Bronchus fibroblast of lung (primary cell): Measurements from ENCODE around the gene TENT4B. TPM values are rescaled to one million over a fixed set of nuclear protein-coding genes. Genes with fewer than 3 reads are reported as not detected.

Experiments
- total RNA-seq: library from RNA; depleted of rRNA; stranded (reverse); fragments of >200 nt; gene quantifications from 2 replicates; pipeline ENCODE4 v1.2.3, GENCODE V29; 2015

The TENT4B gene
- 3.3 and 5.0 TPM in 2 replicates for total RNA-seq

GRCh38 chr16:50152807-50153595 is at the start of gene TENT4B:
Gene TENT4B, plus strand, starts transcription at chr16:50153306. Its CDS starts 316 bp downstream, at chr16:50153622.

GRCh38 chr16:50266337-50267091 is 113.4 kb downstream of the TENT4B start, which contains the start of gene ADCY7:
Gene ADCY7, plus strand, starts transcription at chr16:50266551. Its CDS starts 21,629 bp downstream, at chr16:50288180.

Other genes starting within 250 kb of the TENT4B start
- gene CNEP1R1, start 128.1 kb upstream of the TENT4B start, total RNA-seq = 16.9 and 18.7 TPM in 2 replicates
- 13.2 and 17.1 TPM in 2 replicates for gene HEATR3, start 87.3 kb upstream of the TENT4B start, total RNA-seq
- 18.3 and 23.5 TPM in 2 replicates for gene ADCY7, start 113.2 kb downstream of the TENT4B start, total RNA-seq
- 24.5 and 25.4 TPM in 2 replicates for gene BRD7, start 215.7 kb downstream of the TENT4B start, total RNA-seq